GM19328 (cell line): ENCODE measurements around the gene DHX57.
"Not testable (repeated sequence)": the region's sequence is repeated elsewhere in the genome, so short reads cannot be mapped to it uniquely, and the experiment has no call there.

Experiments used
- ATAC-seq: cut with Tn5 transposase; IDR thresholded peaks from one replicate; pipeline ENCODE4 v1.9.1; 2021; ENCODE audit warnings: mild to moderate bottlenecking, moderate library complexity; ENCODE audit not compliant: unreplicated experiment

Gene DHX57

DNA sequence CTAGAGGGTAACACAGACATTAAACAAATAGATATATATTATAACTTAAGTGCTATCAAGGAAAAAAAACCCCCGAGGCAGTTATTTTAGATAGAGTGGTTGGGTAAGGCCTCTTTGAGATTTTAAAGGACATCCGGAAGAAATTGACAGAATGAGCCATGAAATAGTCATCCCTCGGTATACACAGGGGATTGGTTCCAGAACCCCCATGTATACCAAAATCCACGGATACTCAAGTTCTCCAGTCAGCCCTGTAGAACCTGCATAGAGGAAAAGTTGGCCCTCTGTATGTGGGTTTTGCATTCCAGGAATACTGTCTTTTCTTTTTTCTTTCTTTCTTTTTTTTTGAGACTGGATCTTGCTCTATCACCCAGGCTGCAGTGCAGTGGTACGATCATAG lies 2.0 kb downstream of the DHX57 start:
- ATAC-seq = no peak

DNA sequence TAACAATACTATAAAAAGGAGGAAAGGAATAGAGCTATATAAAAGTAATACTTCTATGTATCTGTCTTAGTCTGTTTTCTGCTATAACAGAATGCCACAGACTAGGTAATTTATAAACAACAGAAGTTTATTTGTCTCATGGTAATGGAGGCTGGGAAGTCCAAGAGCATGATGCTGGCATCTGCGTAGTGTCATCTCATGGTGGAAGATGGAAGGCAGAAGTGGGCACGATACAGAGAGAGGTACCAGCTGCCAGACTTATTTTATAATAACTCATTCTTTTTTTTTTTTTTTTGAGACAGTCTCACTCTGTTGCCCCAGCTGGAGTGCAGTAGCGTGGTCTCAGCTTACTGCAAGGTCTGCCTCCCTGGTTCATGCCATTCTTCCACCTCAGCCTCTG lies 4.3 kb downstream of the DHX57 start:
- no peak for ATAC-seq

DNA sequence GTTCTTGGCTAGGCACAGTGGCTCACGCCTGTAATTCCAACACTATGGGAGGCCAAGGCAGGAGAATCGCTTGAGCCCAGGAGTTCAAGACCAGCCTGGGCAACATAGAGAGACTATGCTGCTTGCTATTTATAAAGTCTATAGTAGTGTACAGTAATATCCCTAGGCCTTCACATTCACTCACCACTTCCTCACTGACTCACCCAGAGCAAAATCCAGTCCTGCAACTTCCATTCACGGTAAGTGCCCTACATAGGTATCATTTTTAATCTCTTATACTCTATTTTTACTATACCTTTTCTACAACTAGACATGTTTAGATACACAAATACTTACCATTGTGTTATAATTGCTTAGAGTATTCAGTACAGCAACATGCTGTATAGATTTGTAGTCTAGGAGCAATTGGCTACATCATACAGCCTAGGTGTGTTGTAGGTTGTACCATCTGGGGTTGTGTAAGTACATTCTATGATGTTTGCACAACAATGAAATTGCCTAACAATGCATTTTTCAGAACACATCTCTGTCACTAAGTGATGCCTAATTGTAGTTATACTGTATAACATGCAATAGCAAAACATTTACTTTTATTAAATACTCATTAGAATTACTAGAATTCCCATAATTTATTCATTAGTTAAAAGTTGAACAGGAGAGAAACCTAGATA lies 8.8 kb downstream of the DHX57 start:
- ATAC-seq = no peak

DNA sequence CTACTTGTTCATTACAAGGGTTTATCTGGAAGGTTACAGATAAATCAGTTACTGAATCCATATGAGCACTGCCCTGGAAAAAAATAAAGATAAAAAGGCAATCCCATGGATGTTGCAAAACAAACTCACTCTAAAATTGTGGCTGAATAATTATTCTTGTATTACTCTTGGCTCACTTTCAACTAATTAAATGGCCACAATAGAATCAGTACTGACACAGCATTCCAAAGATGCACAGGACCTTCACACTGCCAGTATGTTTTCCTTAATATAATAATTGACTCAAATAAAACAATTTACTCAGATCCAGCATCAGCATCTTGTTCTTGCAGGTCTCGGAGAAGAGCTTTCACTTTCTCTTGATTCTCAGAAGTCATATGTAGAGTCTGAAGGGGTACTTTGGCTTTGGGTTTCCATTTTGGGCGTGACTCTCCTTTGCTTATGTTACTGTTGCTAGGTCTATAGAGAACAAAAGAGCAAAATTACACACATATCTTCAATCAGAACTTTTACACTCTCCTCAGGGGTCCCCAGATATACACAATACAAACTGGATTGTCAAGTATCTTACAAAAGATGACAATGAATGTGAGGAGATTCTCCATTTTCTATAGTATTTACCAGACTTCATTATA lies 12.6 kb downstream of the DHX57 start:
- no peak for ATAC-seq

DNA sequence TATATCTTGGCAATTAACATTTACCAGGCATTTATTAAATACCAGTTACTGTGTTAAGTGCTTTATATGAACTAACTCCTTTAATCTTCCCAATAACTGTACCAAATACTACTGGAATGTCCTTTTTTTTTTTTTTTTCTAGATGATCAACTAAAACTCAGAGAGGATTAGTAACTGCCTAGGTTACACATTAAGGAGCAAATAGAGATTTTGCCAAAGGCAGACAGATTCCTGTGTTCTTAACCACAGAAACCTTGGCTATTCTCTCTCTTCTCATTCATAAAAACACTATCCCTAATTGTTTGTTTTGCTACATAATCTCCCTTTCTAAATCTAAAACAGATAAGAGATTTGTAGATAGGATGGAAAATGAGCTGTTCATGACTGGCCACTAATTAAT lies 13.3 kb downstream of the DHX57 start:
- ATAC-seq = no peak

DNA sequence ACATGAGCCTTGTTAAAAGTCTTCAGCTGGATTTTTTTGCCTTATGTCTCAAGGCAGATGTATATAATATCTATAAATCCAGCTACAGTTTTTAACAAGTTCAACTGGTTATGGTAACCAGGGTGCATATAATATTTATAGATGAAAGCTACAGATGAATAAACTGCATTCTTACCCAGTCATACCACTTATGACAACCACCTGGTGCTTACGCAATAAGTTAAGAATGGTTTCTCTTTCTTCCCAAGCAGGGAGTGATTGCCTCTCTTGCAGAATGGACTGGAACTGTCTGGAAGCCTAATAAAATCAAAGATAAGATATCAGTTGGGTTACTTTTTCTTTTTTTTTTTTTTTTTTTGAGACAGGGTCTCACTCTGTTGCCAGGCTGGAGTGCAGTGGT lies 19.6 kb downstream of the DHX57 start:
- no peak for ATAC-seq

DNA sequence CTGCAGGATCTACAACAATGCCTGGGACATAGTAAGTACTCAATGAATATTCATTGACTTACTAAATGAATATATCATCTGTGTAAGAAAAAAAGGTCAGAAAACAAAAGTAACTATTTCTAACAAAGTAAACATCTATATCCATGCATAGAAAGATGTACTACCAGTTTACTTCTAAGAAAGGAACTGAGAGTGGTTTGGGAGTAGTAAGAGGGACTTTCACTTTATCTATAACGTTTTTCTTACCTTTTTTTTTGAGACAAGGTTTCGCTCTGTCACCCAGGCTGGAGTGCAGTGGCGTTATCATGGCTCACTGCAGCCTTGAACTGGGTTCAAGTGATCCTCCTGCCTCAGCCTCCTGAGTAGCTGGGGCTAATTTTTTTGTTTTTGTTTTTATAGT lies 25.7 kb downstream of the DHX57 start:
- peak; percentile 57 for ATAC-seq

DNA sequence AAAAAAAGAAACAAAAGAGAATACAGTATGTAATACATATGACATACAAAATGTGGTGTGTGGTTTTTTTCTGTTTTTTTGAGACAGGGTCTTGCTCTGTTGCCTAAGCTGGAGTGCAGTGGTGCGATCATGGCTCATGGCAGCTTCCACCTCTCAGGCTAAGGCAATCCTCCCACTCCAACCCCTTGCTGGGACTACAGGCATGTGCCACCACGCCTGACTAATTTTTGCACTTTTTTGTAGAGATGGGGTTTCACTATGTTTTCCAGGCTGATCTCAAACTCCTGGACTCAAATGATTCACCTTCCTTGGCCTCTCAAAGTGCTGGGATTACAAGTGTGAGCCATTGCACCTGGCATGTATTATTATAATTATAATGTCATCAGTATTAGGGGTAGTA lies 38.9 kb downstream of the DHX57 start:
- ATAC-seq = no peak

DNA sequence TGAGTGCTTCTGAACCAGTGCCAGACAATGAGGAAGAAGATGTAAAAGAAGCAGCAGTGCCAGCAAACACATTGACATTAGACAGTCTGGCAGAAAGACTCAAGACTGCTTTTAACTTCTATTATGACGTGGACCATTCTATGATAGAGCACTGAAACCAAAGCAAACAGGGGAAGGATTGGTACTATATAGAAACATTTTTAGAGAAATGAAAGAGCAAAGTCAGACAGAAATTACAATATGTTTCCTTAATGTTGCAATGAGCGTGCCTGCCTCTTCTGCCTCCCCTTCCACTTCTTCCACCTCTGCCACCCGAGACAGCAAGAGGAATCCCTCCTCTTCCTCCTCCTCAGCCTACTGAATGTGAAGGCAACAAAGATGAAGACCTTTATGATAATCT lies 39.7 kb downstream of the DHX57 start:
- peak; percentile 84 for ATAC-seq

DNA sequence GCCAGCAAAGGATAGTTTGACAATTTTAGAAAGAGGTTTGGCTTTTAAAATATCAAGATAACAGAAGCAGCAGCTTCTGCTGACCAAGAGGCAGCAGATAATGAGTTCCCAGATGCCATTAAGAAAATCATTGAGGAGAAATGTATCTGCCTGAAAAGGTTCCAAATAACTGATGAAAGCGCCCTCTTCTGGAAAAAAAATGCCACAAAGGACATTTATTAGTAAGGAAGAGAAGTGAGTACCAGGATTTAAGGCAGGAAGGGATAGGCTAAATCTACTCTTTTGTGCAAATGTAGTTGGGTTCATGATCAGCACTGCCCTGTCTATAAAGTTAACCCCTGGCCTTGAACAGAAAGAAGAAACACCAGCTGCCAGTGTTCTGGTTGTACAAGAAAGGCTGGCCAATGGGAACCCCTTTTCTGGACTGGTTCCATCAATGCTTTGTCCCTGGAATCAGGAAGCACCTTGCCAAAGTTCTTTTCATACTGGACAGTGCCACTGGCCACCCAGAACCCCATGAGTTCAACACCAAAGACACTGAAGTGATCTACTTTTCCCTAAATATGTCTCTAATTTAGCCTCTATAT lies 40.6 kb downstream of the DHX57 start:
- no peak for ATAC-seq

DNA sequence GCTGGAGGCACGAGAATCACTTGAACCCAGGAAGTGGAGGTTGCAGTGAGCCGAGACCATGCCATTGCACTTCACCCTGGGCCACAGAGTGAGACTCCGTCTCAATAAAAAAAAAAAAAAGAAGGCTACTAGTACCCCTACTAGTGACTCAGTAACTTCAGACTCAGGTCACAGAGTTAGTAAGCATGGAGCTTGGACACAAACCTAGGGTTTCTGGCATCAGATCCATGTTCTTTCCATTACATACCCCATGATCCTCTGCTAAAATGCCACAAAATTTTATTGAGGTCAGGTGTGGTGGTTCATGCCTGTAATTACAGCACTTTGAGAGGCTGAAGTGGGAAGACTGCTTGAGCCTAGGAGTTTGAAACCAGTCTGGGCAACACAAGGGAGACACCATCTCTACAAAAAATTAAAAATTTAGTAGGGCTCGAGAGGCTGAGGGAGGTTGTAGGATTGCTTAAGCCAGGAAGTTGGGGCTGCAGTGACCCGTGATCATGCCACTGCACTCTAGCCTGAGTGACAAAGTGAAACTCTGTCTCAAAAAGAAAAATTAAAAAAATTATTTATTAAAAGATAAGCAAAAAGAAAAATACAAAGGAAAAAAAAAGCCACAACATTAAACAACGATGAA lies 45.1 kb downstream of the DHX57 start:
- ATAC-seq = no peak

DNA sequence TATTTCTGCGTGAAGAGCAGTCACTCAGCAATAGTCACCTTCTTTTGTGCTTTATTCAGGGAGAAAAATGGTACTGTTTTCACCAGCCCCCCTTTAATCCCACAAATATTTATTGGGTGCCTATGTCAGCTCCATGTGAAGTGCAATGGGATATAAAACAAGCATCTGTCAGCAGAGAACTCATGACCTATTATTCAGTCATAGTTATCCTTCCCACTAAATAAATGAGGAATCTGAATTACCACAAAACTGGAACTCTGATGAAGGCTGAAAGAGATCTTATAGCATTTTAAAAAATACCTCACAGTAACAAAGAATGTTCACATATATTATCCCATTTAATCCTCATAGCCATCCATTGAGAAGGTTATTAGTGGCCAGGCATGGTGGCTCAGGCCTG lies 45.8 kb downstream of the DHX57 start:
- ATAC-seq = no peak

DNA sequence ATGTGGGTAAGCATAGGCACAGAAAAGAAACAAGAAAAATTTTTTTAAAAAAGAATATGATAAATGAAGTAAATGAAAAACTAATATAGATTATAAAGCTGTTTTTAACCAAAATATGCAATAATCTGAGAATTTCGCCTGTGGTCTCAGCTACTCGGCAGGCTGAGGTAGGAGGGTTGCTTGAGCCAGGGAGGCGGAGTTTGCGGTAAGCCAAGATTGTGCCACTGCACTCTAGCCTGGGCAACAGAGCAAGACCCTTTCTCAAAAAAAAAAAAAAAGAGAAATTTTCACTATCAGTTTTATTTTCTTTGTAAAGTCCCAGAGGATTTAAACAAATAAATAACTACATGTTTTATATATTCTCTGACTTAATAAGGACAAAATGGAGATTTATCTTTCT lies 47.3 kb downstream of the DHX57 start:
- no peak for ATAC-seq

DNA sequence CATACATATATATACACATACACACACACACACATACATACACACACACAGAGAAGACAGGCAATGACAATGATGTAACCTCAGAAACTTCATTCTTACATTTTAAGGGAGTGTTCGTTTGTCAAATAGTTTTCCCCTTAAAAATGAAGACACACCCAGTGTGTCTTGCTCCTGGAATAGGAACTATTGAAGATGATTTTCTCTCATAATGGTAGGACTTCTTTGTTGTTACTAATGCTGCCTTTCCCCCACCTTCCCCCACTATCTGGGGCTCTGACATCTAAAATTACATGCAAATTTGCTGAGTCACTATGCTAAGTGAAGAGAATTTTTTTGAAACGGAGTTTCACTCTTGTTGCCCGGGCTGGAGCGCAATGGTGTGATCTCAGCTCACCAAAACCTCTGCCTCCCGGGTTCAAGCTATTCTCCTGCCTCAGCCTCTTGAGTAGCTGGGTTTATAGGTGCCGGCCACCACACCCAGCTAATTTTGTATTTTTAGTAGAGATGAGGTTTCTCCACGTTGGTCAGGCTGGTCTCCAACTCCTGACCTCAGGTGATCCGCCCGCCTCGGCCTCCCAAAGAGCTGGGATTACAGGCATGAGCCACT lies 48.1 kb downstream of the DHX57 start:
- not testable (repeated sequence) for ATAC-seq

DNA sequence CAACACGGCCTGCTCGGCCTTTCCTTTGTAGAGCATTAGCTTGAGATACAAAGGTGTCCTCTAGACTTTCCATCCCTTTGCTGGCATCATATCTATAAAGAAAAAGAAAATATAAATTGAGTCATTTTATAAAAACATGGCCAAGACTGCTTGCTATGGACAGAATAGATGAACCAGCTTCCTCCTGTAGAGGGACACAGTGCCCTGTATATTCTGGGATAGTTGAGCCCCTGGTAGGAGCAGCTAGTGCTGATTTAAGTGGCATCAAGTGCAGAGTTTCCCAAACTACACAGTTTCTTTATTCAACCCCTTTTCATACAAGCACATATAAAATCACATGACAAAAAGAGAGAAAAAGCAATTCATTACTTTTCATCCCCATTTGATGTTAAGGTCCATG lies 49.8 kb downstream of the DHX57 start:
- no peak for ATAC-seq

DNA sequence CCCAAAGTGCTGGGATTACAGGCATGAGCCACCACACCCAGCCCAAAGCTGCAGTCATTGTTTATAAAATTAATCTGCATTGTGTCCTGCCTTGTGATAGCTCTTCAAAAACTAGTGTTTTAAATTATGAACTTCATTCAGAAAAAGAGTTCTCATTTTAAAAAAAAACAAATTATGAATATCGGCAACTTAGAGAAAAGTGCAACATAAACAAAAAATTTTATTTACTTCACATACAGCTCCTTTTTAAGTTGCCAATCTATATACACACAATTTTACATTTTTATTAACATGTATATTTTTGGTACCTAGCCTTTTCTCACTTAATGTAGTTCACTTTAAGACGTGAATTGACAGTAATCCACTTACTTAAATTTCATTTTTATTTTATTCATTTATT lies 50.8 kb downstream of the DHX57 start:
- no peak for ATAC-seq

DNA sequence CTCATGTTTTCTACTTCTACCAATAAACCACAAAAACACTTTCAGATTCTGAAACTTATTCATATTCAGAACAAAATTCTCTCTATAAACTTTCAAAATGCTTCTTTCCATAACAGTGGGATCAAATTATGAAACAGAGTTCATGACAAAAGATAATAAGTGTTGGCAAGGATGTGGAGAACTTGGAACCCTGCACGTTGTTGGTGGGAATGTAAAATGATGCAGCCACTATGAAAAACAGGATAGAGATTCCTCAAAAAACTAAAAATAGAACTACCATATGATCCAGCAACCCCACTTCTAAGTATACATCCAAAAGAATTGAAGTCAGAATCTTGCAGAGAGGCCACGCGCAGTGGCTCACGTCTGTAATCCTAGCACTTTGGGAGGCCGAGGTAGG lies 52.3 kb downstream of the DHX57 start:
- ATAC-seq = no peak

DNA sequence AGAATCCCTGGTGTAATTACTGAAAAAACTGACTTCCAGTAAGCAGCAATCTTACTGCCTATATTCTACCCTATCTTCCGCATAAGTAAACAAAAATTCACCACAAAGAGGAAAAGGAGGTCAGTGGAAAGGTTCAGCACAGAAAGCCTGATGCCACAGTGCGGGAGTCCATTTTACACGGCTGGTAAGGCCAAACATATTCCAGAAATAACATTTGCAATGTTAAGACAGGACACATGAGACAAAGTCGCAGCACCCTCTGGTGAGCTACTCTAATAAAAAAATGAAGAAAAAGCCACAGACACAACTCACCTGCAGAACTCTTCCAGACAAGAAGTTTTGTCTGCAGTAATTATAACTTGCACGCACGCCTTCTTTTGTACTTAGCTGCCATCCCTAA lies 57.2 kb downstream of the DHX57 start:
- ATAC-seq = no peak

DNA sequence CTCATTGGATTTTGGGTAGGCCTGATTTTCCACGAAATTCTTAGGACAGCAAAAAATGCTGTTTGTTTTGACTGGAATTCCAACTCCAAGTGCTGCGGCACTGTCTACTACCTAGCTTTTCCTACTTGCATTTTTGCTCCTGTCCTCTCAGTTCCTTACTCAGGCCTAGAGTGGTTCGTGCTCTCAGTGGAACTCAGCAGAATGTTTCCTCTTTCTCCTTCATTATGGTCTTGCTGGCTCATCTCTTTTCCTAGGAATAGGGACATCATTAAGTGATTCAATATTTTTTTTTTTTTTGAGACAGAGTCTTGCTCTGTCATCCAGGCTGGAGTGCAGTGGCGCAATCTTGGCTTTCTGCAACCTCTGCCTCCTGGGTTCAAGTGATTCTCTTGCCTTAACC lies 59.8 kb downstream of the DHX57 start:
- no peak for ATAC-seq

DNA sequence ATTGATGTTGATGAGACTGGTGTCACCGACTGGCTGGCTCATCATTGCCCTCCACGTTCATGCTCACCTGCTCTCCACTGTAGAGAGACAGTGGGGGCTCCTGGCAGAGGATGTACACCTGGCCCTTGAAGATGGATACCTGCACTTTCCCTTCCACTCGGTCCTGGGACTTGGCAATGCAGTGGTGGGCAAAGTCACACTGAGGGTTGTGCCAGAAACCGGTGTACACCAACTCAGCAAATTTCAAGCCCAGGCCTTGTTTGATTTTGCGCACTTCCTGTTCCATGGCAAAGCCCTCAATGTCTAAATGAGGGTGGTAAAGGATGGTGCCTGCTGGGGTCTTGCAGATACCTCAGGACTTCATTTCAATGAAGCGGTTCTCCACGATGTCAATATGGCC lies 65.2 kb downstream of the DHX57 start:
- ATAC-seq = no peak

DNA sequence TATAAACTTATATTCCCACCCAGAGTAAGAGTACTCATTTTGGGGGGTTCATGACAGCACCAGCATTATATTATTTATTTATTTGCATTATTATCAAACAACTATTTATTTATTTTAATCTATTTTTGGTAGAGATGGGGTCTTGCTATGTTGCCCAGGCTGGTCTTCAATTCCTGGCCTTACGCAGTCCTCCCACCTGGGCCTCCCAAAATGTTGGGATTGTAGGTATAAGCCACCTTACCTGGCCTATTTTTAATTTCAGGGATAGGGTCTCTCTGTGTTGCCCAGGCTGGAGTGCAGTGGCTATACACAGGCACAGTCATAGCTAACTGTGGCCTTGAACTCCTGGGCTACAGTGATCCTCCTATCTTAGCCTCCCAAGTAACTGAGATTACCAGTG lies 67.1 kb downstream of the DHX57 start:
- no peak for ATAC-seq

DNA sequence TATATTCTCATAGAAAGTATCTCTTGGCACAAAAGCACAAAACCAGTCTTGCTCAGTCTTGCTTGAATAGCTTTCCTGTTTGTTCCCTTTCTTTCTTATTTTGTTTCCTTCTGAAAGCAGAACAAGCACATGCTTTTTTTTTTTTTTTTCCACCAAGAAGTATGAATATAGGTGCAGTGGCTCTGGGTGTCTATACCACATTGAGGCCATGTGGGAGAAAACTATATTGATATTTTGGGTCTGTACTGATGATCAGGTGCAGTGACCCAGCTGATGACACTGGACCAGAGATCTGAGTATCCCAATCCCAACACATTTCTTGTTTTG lies 69.0 kb downstream of the DHX57 start:
- no peak for ATAC-seq
